Right atrium auricular region (tissue), 2 donors: ENCODE results near the gene KRT6B. TPM values are rescaled to one million over a fixed set of nuclear protein-coding genes. Genes with fewer than 3 reads are reported as not detected.
"Not testable (repeated sequence)": the region's sequence is repeated elsewhere in the genome, so short reads cannot be mapped to it uniquely, and the experiment has no call there.

Experiments used
- DNase-seq: peaks from one replicate; pipeline ENCODE4 v3.0.0-alpha.2; 2019; ENCODE audit warnings: low spot score
- H3K27ac ChIP-seq, 2 donors: fragments of 200-600 bp; sonication (generic); 1 replicate in 1 of 2; 2 replicates in 1 of 2; pipeline ENCODE4 v1.5.1; 2016 to 2019
- H3K27me3 ChIP-seq, 2 donors: fragments of 200-600 bp; sonication (generic); one replicate each; pipeline versions ENCODE4 v1.5.1 to v1.6.0; 2017 to 2019
- H3K36me3 ChIP-seq: fragments of 200-600 bp; sonication (generic); one replicate; pipeline ENCODE4 v1.5.1; 2016
- H3K4me1 ChIP-seq, 2 donors: fragments of 200-600 bp; sonication (generic); one replicate each; pipeline versions ENCODE4 v1.5.1 to v1.6.0; 2017 to 2019
- H3K4me3 ChIP-seq, 2 donors: fragments of 200-600 bp; sonication (generic); 1 replicate in 1 of 2; 2 replicates in 1 of 2; pipeline ENCODE4 v1.5.1; 2017 to 2019; ENCODE audit warnings: mild to moderate bottlenecking in 1 of 2, moderate library complexity in 1 of 2
- H3K9me3 ChIP-seq, 2 donors: fragments of 200-600 bp; sonication (generic); one replicate each; pipeline ENCODE4 v1.5.1; 2019
- total RNA-seq, 2 donors: library from RNA; depleted of rRNA; stranded (reverse); fragments of >200 nt; gene quantifications; one replicate each; pipeline ENCODE4 v1.1.0, GENCODE V29; 2016
- TF ChIP-seq, protein P1 (sequence below), 2 donors: fragments of 200-600 bp; sonication (generic); IDR thresholded peaks; one replicate each; pipeline ENCODE4 v1.5.1; 2019; ENCODE audit warnings: antibody characterized with exemption in 2 of 2

KRT6B gene
- total RNA-seq: not detected

DNA sequence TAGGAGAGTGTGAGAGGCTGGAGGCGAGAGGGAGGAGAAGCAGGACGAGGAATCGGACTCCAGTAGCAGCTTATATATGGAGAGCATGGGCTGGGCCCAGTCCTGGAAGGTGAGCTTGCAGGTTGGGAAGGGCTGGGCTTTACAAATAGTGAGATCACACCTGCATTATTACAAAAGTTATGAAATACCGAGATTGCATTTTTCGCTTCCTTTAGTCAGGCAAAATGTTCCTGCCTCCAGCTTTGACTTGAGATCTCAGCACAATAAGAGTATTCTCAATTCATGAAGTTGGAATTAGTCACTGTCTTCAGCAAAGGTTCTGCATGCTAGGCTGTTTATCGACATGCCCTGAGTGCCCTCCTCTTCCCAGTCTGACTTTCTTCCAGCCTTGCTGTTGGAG lies at the start of gene KRT6B:
TSS of gene KRT6B (minus strand) at position 46 of the 400 bp plus-strand sequence. CDS start 68 bp downstream, outside the sequence.
- Histone ChIP-seq H3K4me3 (no peak within 1 kb of the TSS), H3K27me3 (no peaks in the 10 kb centered on the region), H3K9me3 (no peaks in the 10 kb centered on the region), H3K4me1 (no peaks in the 10 kb centered on the region), H3K36me3 (no peaks in the 10 kb centered on the region), H3K27ac (no peak within 1 kb of the TSS)
- TF ChIP-seq, protein P1, sequence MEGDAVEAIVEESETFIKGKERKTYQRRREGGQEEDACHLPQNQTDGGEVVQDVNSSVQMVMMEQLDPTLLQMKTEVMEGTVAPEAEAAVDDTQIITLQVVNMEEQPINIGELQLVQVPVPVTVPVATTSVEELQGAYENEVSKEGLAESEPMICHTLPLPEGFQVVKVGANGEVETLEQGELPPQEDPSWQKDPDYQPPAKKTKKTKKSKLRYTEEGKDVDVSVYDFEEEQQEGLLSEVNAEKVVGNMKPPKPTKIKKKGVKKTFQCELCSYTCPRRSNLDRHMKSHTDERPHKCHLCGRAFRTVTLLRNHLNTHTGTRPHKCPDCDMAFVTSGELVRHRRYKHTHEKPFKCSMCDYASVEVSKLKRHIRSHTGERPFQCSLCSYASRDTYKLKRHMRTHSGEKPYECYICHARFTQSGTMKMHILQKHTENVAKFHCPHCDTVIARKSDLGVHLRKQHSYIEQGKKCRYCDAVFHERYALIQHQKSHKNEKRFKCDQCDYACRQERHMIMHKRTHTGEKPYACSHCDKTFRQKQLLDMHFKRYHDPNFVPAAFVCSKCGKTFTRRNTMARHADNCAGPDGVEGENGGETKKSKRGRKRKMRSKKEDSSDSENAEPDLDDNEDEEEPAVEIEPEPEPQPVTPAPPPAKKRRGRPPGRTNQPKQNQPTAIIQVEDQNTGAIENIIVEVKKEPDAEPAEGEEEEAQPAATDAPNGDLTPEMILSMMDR (IDR thresholded peaks at IDR 0.05): no peak
- no peak for DNase-seq

DNA sequence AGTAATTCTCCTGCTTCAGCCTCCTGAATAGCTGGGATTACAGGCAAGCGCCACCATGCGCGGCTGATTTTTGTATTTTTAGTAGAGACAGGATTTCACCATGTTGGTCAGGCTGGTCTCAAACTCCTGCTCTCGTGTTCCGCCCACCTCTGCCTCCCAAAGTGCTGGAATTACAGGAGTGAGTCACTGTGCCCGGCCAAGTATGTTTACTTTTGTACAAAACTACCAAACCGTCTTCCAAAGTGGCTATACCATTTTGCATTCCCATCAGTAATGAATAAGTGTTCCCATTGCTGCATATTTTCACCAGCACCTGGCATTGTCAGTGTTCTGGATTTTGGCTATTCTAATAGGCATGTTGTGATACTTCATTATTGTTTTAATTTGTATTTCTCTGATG lies 49.5 kb upstream of the KRT6B start:
- H3K4me3 ChIP-seq: no peak overlapping the region
- no peaks in the 10 kb centered on the region for H3K27me3 ChIP-seq
- no peak for DNase-seq
- no peaks in the 10 kb centered on the region for H3K9me3 ChIP-seq
- TF ChIP-seq, protein P1 (IDR thresholded peaks at IDR 0.05): no peak
- no peaks in the 10 kb centered on the region for H3K36me3 ChIP-seq
- no peak overlapping the region for H3K27ac ChIP-seq
- no peaks in the 10 kb centered on the region for H3K4me1 ChIP-seq

DNA sequence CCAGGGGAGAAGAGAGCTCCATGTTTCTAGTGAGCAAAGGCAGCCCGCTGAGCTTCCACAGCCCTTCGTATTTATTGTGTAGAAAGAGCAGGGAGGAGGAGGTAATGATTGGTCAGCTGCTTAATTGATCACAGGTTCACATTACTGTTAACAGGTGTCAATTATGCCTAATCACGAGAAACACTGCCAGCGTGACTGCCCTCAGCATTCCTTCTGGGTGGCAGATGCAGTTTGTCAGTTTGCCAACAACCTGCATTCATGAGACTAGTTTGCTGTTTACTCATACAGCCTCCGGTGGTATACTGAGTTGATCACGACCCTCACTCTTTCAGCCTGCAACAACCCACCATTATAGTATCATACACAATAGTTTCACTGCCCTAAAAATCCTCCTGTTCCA lies 48.6 kb upstream of the KRT6B start:
- not testable (repeated sequence) for H3K36me3 ChIP-seq, H3K9me3 ChIP-seq, H3K4me3 ChIP-seq, H3K4me1 ChIP-seq, H3K27ac ChIP-seq, H3K27me3 ChIP-seq, DNase-seq

DNA sequence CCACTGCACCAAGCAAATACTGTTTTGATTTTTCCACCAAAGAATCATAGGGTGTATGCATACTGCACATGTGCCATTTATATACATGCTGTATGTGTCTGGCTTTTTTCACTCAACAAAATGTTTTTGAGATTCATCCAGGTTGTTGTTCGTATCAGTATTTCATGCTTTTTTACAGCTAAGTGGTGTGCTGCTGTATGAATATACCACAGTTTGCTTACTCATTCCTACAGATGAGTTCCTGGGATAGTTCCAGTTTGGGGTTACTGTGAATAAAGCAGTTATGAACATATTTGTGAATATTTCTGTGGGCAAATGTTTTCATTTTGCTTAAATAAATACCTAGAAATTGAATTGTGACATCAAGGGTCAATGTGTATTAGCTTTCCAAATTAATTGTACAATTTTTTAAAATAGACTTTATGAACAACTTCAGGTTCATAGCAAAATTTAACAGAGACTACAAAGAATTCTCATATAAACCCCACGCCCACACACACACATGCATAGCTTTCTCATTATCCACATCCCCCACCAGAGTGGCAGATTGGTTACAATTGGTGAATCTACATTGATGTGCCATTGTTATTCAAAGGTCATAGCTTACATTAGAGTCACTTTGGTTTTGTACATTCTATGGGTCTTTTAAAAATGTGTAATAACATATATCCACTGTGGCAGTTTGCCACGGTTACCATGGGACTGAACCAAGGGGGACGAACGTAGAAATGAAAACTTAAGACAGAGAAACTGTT lies 48.0 kb upstream of the KRT6B start:
- no peaks in the 10 kb centered on the region for H3K36me3 ChIP-seq
- H3K27ac ChIP-seq: no peak overlapping the region
- H3K4me3 ChIP-seq: no peak overlapping the region
- no peaks in the 10 kb centered on the region for H3K9me3 ChIP-seq
- TF ChIP-seq, protein P1 (IDR thresholded peaks at IDR 0.05): no peak
- no peak for DNase-seq
- no peaks in the 10 kb centered on the region for H3K27me3 ChIP-seq
- no peaks in the 10 kb centered on the region for H3K4me1 ChIP-seq

DNA sequence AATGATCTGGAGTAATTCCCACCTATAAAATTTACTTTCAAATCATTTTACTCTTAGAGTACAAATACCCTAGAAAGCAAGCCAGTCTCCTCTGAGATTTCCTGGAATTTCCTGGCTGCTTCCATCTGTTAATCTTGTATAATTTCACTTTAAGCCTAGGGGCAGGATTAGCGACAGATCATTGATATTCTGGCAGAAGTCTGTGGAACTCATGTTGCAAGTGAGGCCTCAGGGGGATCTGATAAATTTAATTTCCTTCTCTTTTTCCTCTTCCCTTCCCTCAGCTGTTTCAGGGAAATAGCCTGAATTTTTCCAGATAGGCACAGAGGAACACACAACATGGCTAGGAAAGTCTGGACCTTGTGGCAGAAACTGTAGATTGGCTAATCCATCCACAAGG lies 47.0 kb upstream of the KRT6B start:
- DNase-seq: no peak
- Histone ChIP-seq H3K9me3 (no peaks in the 10 kb centered on the region), H3K27ac (no peak overlapping the region), H3K4me1 (no peaks in the 10 kb centered on the region), H3K36me3 (no peaks in the 10 kb centered on the region), H3K4me3 (no peak overlapping the region), H3K27me3 (no peaks in the 10 kb centered on the region)
- TF ChIP-seq, protein P1 (IDR thresholded peaks at IDR 0.05): no peak

DNA sequence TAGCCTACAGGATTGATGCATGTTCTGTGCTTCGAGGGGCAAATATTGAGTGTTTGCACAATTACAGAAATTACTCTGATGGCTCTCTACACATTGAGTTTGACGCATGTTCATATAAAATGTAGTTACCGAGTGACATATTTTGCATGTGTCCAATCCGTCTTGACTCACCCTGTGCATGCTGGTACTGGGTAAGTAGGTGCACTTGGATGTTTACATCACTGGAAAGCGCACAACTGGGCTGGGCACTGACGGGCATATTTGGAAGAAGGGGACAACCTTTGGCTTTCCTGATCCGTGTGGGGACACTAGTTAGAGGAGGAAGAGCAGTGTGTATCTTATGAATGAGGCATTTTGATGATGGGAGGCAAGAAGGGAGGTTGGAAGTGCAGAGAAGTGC lies 46.0 kb upstream of the KRT6B start:
- no peak overlapping the region for H3K4me3 ChIP-seq
- H3K4me1 ChIP-seq: no peaks in the 10 kb centered on the region
- no peak for DNase-seq
- no peak overlapping the region for H3K27ac ChIP-seq
- no peaks in the 10 kb centered on the region for H3K36me3 ChIP-seq
- TF ChIP-seq, protein P1 (IDR thresholded peaks at IDR 0.05): no peak
- H3K9me3 ChIP-seq: no peaks in the 10 kb centered on the region
- no peaks in the 10 kb centered on the region for H3K27me3 ChIP-seq
